Measurements from ENCODE around the gene SLC30A9. TPM values are rescaled to one million over a fixed set of nuclear protein-coding genes. Genes with fewer than 3 reads are reported as not detected.

SLC30A9 gene
- total and polyA plus RNA-seq, 2 of the 13 experiments (the other 11 are each of a cell fraction or from before 2014, with no cell fraction given): 27.5 to 72.8 TPM

- TF ChIP-seq CREM (IDR thresholded peaks at IDR 0.05) (peak; percentile 96), CREM (CRISPR knock-in tag; IDR thresholded peaks at IDR 0.05) (peak; percentile 64), EHMT2 (IDR thresholded peaks at IDR 0.05; ENCODE audit: borderline replicate concordance, low read depth, low read length) (no peak), ZNF670 (CRISPR knock-in tag; IDR thresholded peaks at IDR 0.05; ENCODE audit: borderline replicate concordance) (peak; percentile 63; the same call in 1 of the 2 replicates), ZNF280B (CRISPR knock-in tag; IDR thresholded peaks at IDR 0.05; ENCODE audit: borderline replicate concordance) (peak; percentile 90; the same call in 1 of the 2 replicates), ZNF598 (CRISPR knock-in tag; IDR thresholded peaks at IDR 0.05; ENCODE audit: borderline replicate concordance) (peak; percentile 86; the same call in 1 of the 2 replicates), ZFX (CRISPR knock-in tag; IDR thresholded peaks at IDR 0.05; ENCODE audit: low read depth) (peak; percentile 95), CHCHD3 (CRISPR knock-in tag; IDR thresholded peaks at IDR 0.05) (peak; percentile 82; the same call in 1 of the 2 replicates), ZNF563 (CRISPR knock-in tag; IDR thresholded peaks at IDR 0.05) (peak; percentile 82), UBTF (CRISPR knock-in tag; IDR thresholded peaks at IDR 0.05) (peak; percentile 94), ZNF512B (CRISPR knock-in tag; IDR thresholded peaks at IDR 0.05; ENCODE audit: borderline replicate concordance) (0 out of 2 replicates have a peak, but pooled peaks have one; percentile 64), HNRNPK (IDR thresholded peaks at IDR 0.05; ENCODE audit: low read depth, low read length, poor library complexity, severe bottlenecking) (no peak), ZNF772 (CRISPR knock-in tag; IDR thresholded peaks at IDR 0.05) (peak; percentile 41; the same call in 1 of the 2 replicates), ZNF639 (CRISPR knock-in tag; conservative IDR thresholded peaks at IDR 0.05) (0 out of 2 replicates have a peak, but pooled peaks have one; percentile 48), ZFP90 (CRISPR knock-in tag; IDR thresholded peaks at IDR 0.05; ENCODE audit: borderline replicate concordance) (0 out of 2 replicates have a peak, but pooled peaks have one; percentile 46), STAT6 (CRISPR knock-in tag; IDR thresholded peaks at IDR 0.05; ENCODE audit: borderline replicate concordance) (peak; percentile 77; the same call in 1 of the 2 replicates)
Observed at GRCh38 chr4:41990365-41991111, at the start of gene SLC30A9 (continued).

Data from HepG2 (cell line).